Effector CD4-positive, alpha-beta T cell (primary cell): ENCODE results near the gene AKR7A3.
A peak's percentile ranks its signal among the peaks of the same experiment; 100 is the strongest.
"Not testable (repeated sequence)": the region's sequence is repeated elsewhere in the genome, so short reads cannot be mapped to it uniquely, and the experiment has no call there.

Source experiments
- DNase-seq: peaks from one replicate; pipeline ENCODE4 v3.0.0-alpha.2; 2020

The AKR7A3 gene

GRCh38 chr1:19317126-19317910 is 28.7 kb upstream of the AKR7A3 start:
- no peak for DNase-seq

GRCh38 chr1:19315378-19316198 is 27.0 kb upstream of the AKR7A3 start:
- DNase-seq: no peak

DNA sequence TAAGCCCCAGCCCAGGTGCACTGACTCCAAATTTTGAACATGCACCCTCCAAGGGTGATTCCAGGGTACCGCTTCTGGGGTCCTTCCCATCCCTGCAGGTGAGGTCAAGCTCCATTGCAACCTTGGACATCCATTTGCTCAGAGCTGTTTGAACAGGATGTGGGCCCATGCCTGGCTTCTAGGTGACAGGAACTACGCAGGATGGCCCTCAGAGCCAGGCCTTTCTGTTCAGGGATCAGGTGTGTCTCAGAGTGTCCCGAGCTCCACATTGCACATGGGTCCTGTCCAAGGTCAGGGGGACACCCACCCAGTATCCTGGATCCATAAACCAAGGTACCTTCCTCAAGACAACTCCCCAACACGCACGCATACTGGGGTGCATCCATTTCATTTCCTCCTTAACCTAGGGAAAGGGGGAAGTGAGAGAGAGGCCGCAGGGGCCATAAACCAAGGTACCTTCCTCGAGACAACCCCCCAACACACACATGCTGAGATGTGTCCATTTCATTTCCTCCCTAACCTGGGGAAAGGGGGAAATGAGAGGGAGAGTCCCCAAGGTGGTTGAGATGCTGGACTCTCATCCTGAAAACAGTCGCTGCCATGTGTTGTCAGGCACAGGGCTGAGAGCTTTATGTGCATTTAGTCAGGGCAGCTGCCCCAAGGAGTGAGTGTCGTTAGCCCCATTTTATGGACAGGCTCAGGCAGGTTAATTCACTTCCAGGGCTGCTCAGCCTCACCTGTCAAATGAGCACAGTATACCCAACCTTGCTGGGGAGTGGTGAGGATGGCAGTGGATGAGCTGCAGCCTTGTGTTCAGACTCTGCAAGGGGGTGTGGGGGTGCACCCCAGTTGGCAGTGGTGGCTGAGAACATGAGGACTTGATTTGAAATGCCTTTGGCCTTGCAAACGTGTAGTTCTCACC is 25.7 kb upstream of the AKR7A3 start:
- no peak for DNase-seq

GRCh38 chr1:19313636-19313959 is 25.0 kb upstream of the AKR7A3 start:
- no peak for DNase-seq

- no peak for DNase-seq
Observed at GRCh38 chr1:19312782-19313635, 24.4 kb upstream of the AKR7A3 start.

DNA sequence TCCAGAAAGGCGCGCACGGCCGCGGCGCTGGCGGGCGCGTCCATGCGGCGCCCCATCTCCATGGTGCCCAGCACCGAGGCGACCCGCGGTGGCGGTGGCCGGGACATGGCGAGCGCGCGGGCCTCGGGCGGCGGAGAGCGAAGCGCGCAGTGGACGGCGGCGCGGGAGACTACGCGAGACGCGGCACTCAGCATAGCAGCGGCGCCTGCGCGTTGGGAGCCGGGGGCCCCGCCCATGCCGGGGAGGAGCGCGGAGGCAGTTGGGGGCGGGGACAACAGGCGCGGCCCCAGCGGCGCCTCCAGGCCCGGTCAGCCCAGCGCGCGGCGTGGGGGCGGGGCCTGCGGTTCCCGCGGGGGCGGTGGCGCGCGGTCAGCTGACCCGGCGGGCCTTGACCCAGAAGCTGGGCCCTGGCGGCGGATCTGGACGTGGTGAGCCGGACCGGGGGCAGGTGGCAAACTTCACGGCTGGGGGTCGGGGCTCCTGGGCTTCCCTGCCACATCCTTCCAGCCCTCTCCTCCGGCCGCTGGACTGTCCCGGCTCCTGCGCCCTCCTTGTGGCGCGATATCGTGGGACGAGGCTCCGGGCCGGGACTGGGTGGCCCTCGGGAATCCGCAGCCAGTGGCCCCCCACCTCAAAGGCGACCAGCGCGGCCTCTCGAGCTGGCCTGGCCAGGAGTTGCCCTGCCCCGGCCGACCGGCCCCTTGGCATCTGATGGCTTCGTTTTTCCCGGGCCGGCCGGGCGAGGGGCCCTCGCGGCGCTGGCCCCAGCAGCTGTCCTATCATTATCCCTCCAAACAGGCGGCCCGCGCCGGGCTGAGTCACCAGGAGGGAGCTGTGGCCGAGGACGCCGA is 23.6 kb upstream of the AKR7A3 start, which contains the start of the genes AKR7A2 and SLC66A1:
Gene AKR7A2, minus strand, starts transcription at position 214 of the 851 bp plus-strand sequence. Its CDS starts 20 bp downstream, at position 194.
Gene SLC66A1, plus strand, starts transcription at position 396 of the 851 bp plus-strand sequence. CDS start 5,352 bp downstream, outside the sequence.
- DNase-seq: peak; percentile 82

DNA sequence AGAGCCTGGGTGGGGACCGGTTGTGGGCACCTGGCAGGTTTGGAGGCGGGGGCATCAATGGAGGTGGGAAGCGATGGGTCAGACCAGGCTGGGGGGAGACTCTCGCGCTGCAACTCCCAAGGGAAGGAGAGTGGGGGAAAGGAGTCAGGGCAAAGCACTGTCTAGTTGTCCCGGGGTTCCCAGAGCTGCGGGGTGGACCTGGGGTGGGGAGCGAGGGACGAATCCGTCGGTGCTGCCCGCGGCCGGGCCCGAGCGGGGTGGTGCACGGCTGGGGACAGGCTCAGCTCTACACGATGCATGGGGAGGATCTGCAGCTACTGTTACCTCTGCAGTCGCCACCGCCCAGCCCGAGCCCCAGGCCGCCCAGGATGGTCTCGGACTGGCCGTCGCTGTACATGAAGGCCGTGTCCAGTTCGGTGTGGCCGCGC is 22.9 kb upstream of the AKR7A3 start:
- no peak for DNase-seq

- no peak for DNase-seq
Observed at GRCh38 chr1:19310720-19311502, 22.3 kb upstream of the AKR7A3 start.

GRCh38 chr1:19310061-19310460 is 21.5 kb upstream of the AKR7A3 start:
- DNase-seq: no peak

- DNase-seq: no peak
Observed at GRCh38 chr1:19309123-19309813, 20.7 kb upstream of the AKR7A3 start.

DNA sequence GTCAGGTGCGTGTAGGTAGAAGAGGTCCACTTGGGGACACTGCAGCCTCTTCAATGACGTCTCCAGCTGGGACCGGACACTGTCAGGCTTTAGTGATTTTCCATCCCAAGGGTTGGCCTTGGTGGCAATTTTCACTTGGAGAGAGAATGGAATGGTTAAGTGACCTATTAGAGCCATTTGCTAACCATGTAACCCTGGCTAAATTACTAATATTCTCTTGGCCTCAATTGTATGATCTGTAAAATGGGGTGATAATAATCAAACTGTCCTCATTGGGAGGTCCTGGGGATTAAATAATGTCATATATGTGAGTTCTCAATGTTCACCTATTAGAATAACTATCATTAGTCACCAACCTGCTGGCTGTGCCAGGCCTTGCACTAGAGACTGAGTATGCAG is 19.9 kb upstream of the AKR7A3 start:
- no peak for DNase-seq

DNA sequence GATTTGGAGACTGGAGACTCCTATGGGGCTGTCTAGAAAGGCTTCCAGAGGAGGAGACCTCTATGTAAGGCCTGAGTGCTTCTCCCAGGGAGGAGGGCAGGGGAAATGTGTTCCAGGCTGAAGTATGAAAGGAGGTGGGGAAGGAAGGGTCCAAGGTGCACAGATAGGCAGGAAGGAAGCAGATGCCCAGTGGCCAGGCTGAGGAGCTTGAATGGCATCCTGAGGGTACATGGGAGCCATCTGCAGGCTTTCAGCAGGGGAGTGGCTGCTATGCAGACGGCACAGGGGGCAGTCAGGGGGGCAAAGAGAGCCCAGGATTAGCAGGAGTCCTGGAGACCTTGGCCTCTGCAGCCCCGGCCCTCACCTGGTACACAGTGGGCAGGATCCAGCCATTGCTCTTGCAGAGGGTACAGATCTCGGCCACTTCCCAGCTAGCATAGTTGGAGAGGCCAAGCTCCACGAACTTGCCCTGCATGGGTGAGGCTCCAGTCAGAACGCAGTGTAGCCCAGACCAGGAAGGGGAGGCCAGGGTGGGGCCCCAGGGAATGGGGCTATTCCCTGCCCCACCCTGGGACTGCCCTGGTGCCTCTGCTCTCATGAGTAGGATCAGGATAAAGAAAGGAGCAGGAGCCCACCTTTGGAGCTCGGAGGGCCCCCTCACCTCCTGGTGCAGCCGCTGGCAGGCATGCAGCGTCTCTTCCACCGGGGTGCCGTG is 19.4 kb upstream of the AKR7A3 start:
- DNase-seq: no peak

GRCh38 chr1:19306941-19307340 is 18.4 kb upstream of the AKR7A3 start:
- DNase-seq: no peak

- no peak for DNase-seq
Observed at GRCh38 chr1:19305880-19306279, 17.3 kb upstream of the AKR7A3 start.

DNA sequence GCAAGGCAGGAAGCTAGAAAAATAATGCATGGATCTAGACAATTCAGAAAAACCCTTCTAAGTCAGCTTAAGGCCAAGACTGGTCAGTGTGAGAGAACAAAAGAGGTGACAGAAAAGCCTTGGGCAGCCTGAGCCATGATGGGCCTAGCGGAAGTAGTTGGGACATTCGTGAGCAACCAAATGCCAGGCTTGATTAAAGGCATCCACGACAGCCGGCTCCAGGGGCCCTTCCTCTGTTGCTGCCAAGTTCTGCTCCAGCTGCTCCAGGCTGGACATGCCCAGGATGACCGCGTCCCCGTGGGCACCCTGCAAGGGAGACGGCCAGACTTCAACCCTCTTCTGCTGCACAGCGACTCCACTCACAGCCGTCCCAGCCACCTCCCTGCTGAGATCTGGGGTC is 15.5 kb upstream of the AKR7A3 start:
- DNase-seq: not testable (repeated sequence)

- no peak for DNase-seq
Observed at GRCh38 chr1:19300211-19300610, 11.6 kb upstream of the AKR7A3 start.

- no peak for DNase-seq
Observed at GRCh38 chr1:19294638-19295037, 6.1 kb upstream of the AKR7A3 start.

DNA sequence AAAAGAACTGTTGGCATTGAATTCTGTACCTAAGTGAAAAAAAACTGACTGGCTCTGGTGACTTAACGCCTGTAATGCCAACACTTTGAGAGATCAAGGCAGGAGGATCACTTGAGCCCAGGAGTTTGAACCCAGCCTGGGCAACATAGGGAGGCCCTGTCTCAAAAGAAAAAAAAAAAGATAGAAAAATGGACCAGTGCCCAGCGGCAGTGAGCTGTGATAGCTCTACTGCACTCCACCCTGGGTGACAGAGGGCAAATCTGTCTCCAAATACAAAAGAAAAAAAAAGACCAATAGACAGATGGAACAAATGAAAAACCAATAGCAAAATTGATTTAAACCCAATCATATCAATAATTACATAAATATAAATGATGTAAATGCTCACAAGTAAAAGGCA is 674 bp upstream of the AKR7A3 start:
- no peak for DNase-seq
